GM19043 (cell line): Measurements from ENCODE around the gene CORO6.
"Not testable (repeated sequence)": the region's sequence is repeated elsewhere in the genome, so short reads cannot be mapped to it uniquely, and the experiment has no call there.

Experiments used
- ATAC-seq: cut with Tn5 transposase; IDR thresholded peaks from one replicate; pipeline ENCODE4 v1.9.1; 2021; ENCODE audit warnings: low read depth; ENCODE audit not compliant: unreplicated experiment

CORO6 gene

GRCh38 chr17:29622337-29623282 is at the start of gene CORO6:
TSS of gene CORO6 (minus strand) at chr17:29622912. CDS start at chr17:29621421, 1,491 bp downstream.
- ATAC-seq, result peak; percentile 48

- ATAC-seq, result no peak
Observed at GRCh38 chr17:29671661-29672060, 48.9 kb upstream of the CORO6 start.

GRCh38 chr17:29669266-29669665 is 46.6 kb upstream of the CORO6 start:
- ATAC-seq, result no peak

- no peak for ATAC-seq
Observed at GRCh38 chr17:29667969-29668368, 45.3 kb upstream of the CORO6 start.

GRCh38 chr17:29665481-29665810 is 42.7 kb upstream of the CORO6 start:
- no peak for ATAC-seq

GRCh38 chr17:29664743-29665480 is 42.2 kb upstream of the CORO6 start:
- no peak for ATAC-seq

GRCh38 chr17:29663155-29663554 is 40.4 kb upstream of the CORO6 start:
- ATAC-seq, result no peak

GRCh38 chr17:29661213-29661612 is 38.5 kb upstream of the CORO6 start:
- no peak for ATAC-seq

- no peak for ATAC-seq
Observed at GRCh38 chr17:29659155-29659554, 36.4 kb upstream of the CORO6 start.

- no peak for ATAC-seq
Observed at GRCh38 chr17:29655323-29655722, 32.6 kb upstream of the CORO6 start.

- ATAC-seq, result no peak
Observed at GRCh38 chr17:29653995-29654714, 31.4 kb upstream of the CORO6 start.

- no peak for ATAC-seq
Observed at GRCh38 chr17:29652976-29653375, 30.3 kb upstream of the CORO6 start.

GRCh38 chr17:29651913-29652312 is 29.2 kb upstream of the CORO6 start:
- not testable (repeated sequence) for ATAC-seq

GRCh38 chr17:29650396-29650795 is 27.7 kb upstream of the CORO6 start:
- ATAC-seq, result no peak

- ATAC-seq, result no peak
Observed at GRCh38 chr17:29649359-29649758, 26.6 kb upstream of the CORO6 start.

GRCh38 chr17:29648005-29648404 is 25.3 kb upstream of the CORO6 start:
- no peak for ATAC-seq

- no peak for ATAC-seq
Observed at GRCh38 chr17:29645515-29646051, 22.9 kb upstream of the CORO6 start.

- ATAC-seq, result no peak
Observed at GRCh38 chr17:29643817-29644160, 21.1 kb upstream of the CORO6 start.

GRCh38 chr17:29642171-29642611 is 19.5 kb upstream of the CORO6 start:
- no peak for ATAC-seq

GRCh38 chr17:29640981-29641642 is 18.4 kb upstream of the CORO6 start:
- no peak for ATAC-seq
